SK-N-SH treated with all-trans-retinoic acid at 6 μM for 48 hours (cell line): Measurements from ENCODE around the gene LYRM1.
A peak's percentile ranks its signal among the peaks of the same experiment; 100 is the strongest.

Source experiments
- ATAC-seq: fragments of 200-7000 bp; cut with Tn5 transposase; 3 replicates; pipeline ENCODE4 v1.9.1; 2020; ENCODE audit warnings: mild to moderate bottlenecking, moderate library complexity
- ARNTL ChIP-seq: fragments of 450-650 bp; formaldehyde crosslinking; IDR thresholded peaks from 2 replicates; pipeline ENCODE4 v1.5.0; 2020; ENCODE audit warnings: low read depth, mild to moderate bottlenecking, moderate library complexity, borderline replicate concordance
- BACH2 ChIP-seq: fragments of 250-450 bp; sonication (Bioruptor Pico); IDR thresholded peaks from 2 replicates; pipeline ENCODE4 v1.9.0; 2021; ENCODE audit warnings: mild to moderate bottlenecking, borderline replicate concordance
- CREB5 ChIP-seq: fragments of 250-450 bp; sonication (Bioruptor Pico); IDR thresholded peaks from 2 replicates; pipeline ENCODE4 v1.5.1; 2020; ENCODE audit warnings: low read depth, mild to moderate bottlenecking, moderate library complexity
- CSDC2 ChIP-seq: fragments of 250-450 bp; sonication (Bioruptor Pico); IDR thresholded peaks from 2 replicates; pipeline ENCODE4 v1.5.0; 2020; ENCODE audit warnings: mild to moderate bottlenecking, moderate library complexity
- CSRNP3 ChIP-seq: fragments of 250-450 bp; sonication (Bioruptor Pico); IDR thresholded peaks from 2 replicates; pipeline ENCODE4 v1.5.1; 2021; ENCODE audit warnings: mild to moderate bottlenecking, moderate library complexity
- ESRRG ChIP-seq: fragments of 250-450 bp; sonication (Bioruptor Pico); IDR thresholded peaks from 2 replicates; pipeline ENCODE4 v1.6.1; 2021; ENCODE audit warnings: mild to moderate bottlenecking
- GLIS3 ChIP-seq: fragments of 250-450 bp; sonication (Bioruptor Pico); IDR thresholded peaks from 2 replicates; pipeline ENCODE4 v1.5.0; 2020; ENCODE audit warnings: mild to moderate bottlenecking, moderate library complexity
- OSR1 ChIP-seq: fragments of 250-450 bp; sonication (Bioruptor Pico); IDR thresholded peaks from 2 replicates; pipeline ENCODE4 v1.8.0; 2022; ENCODE audit warnings: moderate library complexity, mild to moderate bottlenecking, inconsistent platforms
- PPARA ChIP-seq: fragments of 250-450 bp; sonication (Bioruptor Pico); IDR thresholded peaks from 2 replicates; pipeline ENCODE4 v1.5.0; 2020; ENCODE audit warnings: mild to moderate bottlenecking, borderline replicate concordance
- RARB ChIP-seq: fragments of 250-450 bp; sonication (Bioruptor Pico); IDR thresholded peaks from 2 replicates; pipeline ENCODE4 v1.8.0; 2021; ENCODE audit warnings: mild to moderate bottlenecking, moderate library complexity
- SNAI2 ChIP-seq: fragments of 250-450 bp; sonication (Bioruptor Pico); IDR thresholded peaks from 2 replicates; pipeline ENCODE4 v1.5.0; 2020; ENCODE audit warnings: mild to moderate bottlenecking, moderate library complexity
- TCF4 ChIP-seq: fragments of 250-450 bp; sonication (Bioruptor Pico); IDR thresholded peaks from 2 replicates; pipeline ENCODE4 v1.8.0; 2021; ENCODE audit warnings: mild to moderate bottlenecking, moderate library complexity, borderline replicate concordance
- TOX ChIP-seq: fragments of 250-450 bp; sonication (Bioruptor Pico); IDR thresholded peaks from 2 replicates; pipeline ENCODE4 v1.8.0; 2021; ENCODE audit warnings: mild to moderate bottlenecking, moderate library complexity, borderline replicate concordance
- TSHZ2 ChIP-seq: fragments of 250-450 bp; sonication (Bioruptor Pico); IDR thresholded peaks from 2 replicates; pipeline ENCODE4 v1.5.0; 2020; ENCODE audit warnings: mild to moderate bottlenecking, moderate library complexity
- ZC3H10 ChIP-seq: fragments of 250-450 bp; sonication (Bioruptor Pico); IDR thresholded peaks from 2 replicates; pipeline ENCODE4 v1.5.1; 2021; ENCODE audit warnings: mild to moderate bottlenecking, moderate library complexity
- ZFP3 ChIP-seq: fragments of 250-450 bp; sonication (Bioruptor Pico); IDR thresholded peaks from 2 replicates; pipeline ENCODE4 v1.5.0; 2020; ENCODE audit warnings: mild to moderate bottlenecking, moderate library complexity
- ZNF565 ChIP-seq: fragments of 450-650 bp; formaldehyde crosslinking; conservative IDR thresholded peaks from 2 replicates; pipeline ENCODE4 v1.5.0; 2020; ENCODE audit warnings: low read depth, mild to moderate bottlenecking, moderate library complexity
- ZNF8 ChIP-seq: fragments of 450-650 bp; formaldehyde crosslinking; IDR thresholded peaks from 2 replicates; pipeline ENCODE4 v1.5.0; 2020; ENCODE audit warnings: mild to moderate bottlenecking, moderate library complexity

Gene LYRM1

GRCh38 chr16:20906341-20907255 is 6.0 kb downstream of the LYRM1 start:
- peak; percentile 75 for ATAC-seq
- TF ChIP-seq CREB5 (CRISPR knock-in tag), result no peak

GRCh38 chr16:20910781-20911321 is 10.3 kb downstream of the LYRM1 start:
- peak; percentile 51 for ATAC-seq
- TF ChIP-seq ESRRG (CRISPR knock-in tag) (no peak), CSRNP3 (CRISPR knock-in tag) (no peak), BACH2 (CRISPR knock-in tag) (no peak), TCF4 (CRISPR knock-in tag) (no peak), ZNF8 (CRISPR knock-in tag) (no peak), PPARA (CRISPR knock-in tag) (no peak), GLIS3 (CRISPR knock-in tag) (no peak), TOX (no peak)

- TF ChIP-seq RARB (CRISPR knock-in tag) (no peak), PPARA (CRISPR knock-in tag) (no peak), OSR1 (CRISPR knock-in tag) (no peak), CSDC2 (CRISPR knock-in tag) (no peak), TCF4 (CRISPR knock-in tag) (no peak), ZNF565 (CRISPR knock-in tag) (no peak), ZC3H10 (no peak), BACH2 (CRISPR knock-in tag) (no peak), SNAI2 (CRISPR knock-in tag) (no peak), TOX (no peak), CREB5 (CRISPR knock-in tag) (no peak), ZNF8 (CRISPR knock-in tag) (no peak)
- TF ChIP-seq, all 23 proteins: peak for 0
- ATAC-seq, result peak; percentile 20; the same call in 2 of the 3 replicates
These were observed 10.8 kb downstream of the LYRM1 start for GRCh38 chr16:20911361-20911760.

GRCh38 chr16:20916289-20916688 is 15.7 kb downstream of the LYRM1 start:
- no peak for TF ChIP-seq ESRRG (CRISPR knock-in tag)
- TF ChIP-seq ZNF8 (CRISPR knock-in tag), result no peak
- TF ChIP-seq BACH2 (CRISPR knock-in tag), result no peak
- no peak for TF ChIP-seq ZFP3 (CRISPR knock-in tag)
- no peak for TF ChIP-seq ZNF565 (CRISPR knock-in tag)
- TF ChIP-seq ARNTL (CRISPR knock-in tag), result no peak
- TF ChIP-seq ZC3H10, result no peak
- no peak for TF ChIP-seq TSHZ2 (CRISPR knock-in tag)
- no peak for TF ChIP-seq OSR1 (CRISPR knock-in tag)
- no peak for ATAC-seq
